WTC11 (cell line): Measurements from ENCODE around the gene NCKAP5.

ENCODE experiments used
- CREB1 ChIP-seq: sonication (generic); formaldehyde crosslinking; IDR thresholded peaks from 2 replicates; pipeline ENCODE4 v1.8.0; 2023; ENCODE audit warnings: mild to moderate bottlenecking, missing genetic modification reagents
- ETV6 ChIP-seq: sonication (generic); formaldehyde crosslinking; IDR thresholded peaks from 2 replicates; pipeline ENCODE4 v1.8.1; 2022; ENCODE audit warnings: mild to moderate bottlenecking, missing genetic modification reagents
- JUN ChIP-seq: sonication (generic); formaldehyde crosslinking; IDR thresholded peaks from 2 replicates; pipeline ENCODE4 v1.8.0; 2023; ENCODE audit warnings: mild to moderate bottlenecking, missing genetic modification reagents
- SMAD3 ChIP-seq: sonication (generic); formaldehyde crosslinking; IDR thresholded peaks from 2 replicates; pipeline ENCODE4 v1.8.0; 2022; ENCODE audit warnings: missing genetic modification reagents, mild to moderate bottlenecking, borderline replicate concordance
- USF2 ChIP-seq: sonication (generic); formaldehyde crosslinking; IDR thresholded peaks from 2 replicates; pipeline ENCODE4 v1.8.1; 2023; ENCODE audit warnings: mild to moderate bottlenecking, missing genetic modification reagents, moderate library complexity
- TF ChIP-seq, protein P1 (sequence below): fragments of 200-600 bp; IDR thresholded peaks from 2 replicates; pipeline ENCODE4 v1.8.0; 2022; ENCODE audit warnings: antibody characterized with exemption
- TF ChIP-seq, protein P2 (sequence below): sonication (generic); formaldehyde crosslinking; IDR thresholded peaks from 2 replicates; pipeline ENCODE4 v1.8.0; 2023; ENCODE audit warnings: missing genetic modification reagents

- TF ChIP-seq, protein P1, sequence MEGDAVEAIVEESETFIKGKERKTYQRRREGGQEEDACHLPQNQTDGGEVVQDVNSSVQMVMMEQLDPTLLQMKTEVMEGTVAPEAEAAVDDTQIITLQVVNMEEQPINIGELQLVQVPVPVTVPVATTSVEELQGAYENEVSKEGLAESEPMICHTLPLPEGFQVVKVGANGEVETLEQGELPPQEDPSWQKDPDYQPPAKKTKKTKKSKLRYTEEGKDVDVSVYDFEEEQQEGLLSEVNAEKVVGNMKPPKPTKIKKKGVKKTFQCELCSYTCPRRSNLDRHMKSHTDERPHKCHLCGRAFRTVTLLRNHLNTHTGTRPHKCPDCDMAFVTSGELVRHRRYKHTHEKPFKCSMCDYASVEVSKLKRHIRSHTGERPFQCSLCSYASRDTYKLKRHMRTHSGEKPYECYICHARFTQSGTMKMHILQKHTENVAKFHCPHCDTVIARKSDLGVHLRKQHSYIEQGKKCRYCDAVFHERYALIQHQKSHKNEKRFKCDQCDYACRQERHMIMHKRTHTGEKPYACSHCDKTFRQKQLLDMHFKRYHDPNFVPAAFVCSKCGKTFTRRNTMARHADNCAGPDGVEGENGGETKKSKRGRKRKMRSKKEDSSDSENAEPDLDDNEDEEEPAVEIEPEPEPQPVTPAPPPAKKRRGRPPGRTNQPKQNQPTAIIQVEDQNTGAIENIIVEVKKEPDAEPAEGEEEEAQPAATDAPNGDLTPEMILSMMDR: no peak
- TF ChIP-seq USF2 (no peak), ETV6 (CRISPR knock-in tag) (no peak), CREB1 (no peak), SMAD3 (CRISPR knock-in tag) (no peak), JUN (CRISPR knock-in tag) (no peak)
- TF ChIP-seq, protein P2, sequence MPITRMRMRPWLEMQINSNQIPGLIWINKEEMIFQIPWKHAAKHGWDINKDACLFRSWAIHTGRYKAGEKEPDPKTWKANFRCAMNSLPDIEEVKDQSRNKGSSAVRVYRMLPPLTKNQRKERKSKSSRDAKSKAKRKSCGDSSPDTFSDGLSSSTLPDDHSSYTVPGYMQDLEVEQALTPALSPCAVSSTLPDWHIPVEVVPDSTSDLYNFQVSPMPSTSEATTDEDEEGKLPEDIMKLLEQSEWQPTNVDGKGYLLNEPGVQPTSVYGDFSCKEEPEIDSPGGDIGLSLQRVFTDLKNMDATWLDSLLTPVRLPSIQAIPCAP (CRISPR knock-in tag): no peak
These were observed 128.7 kb downstream of the NCKAP5 start for GRCh38 chr2:133439565-133439920.
